ENCODE results near the gene HES5. TPM values are rescaled to one million over a fixed set of nuclear protein-coding genes. Genes with fewer than 3 reads are reported as not detected.

The HES5 gene
- total RNA-seq, 1 donor from 2014 or later: 4.5 TPM

- H3K4me3 Mint-ChIP-seq: no peak overlapping the region
- TF ChIP-seq CTCF (conservative IDR thresholded peaks at IDR 0.05): no peak
- H3K27me3 Mint-ChIP-seq: peaks cover 5% of the 10 kb centered on the region
- H3K9me3 Mint-ChIP-seq: no peaks in the 10 kb centered on the region
- H3K27ac Mint-ChIP-seq: no peak overlapping the region
- DNase-seq (ENCODE audit: extremely low spot score, unreplicated experiment): no peak
- H3K4me1 Mint-ChIP-seq (ENCODE audit: unreplicated experiment): no peaks in the 10 kb centered on the region
- H3K36me3 Mint-ChIP-seq: no peaks in the 10 kb centered on the region
These were observed 36.3 kb downstream of the HES5 start for GRCh38 chr1:2493691-2494322.

- Mint-ChIP-seq H3K36me3 (no peaks in the 10 kb centered on the region), H3K27ac (no peak overlapping the region), H3K4me1 (ENCODE audit: unreplicated experiment) (no peaks in the 10 kb centered on the region), H3K27me3 (peaks cover 5% of the 10 kb centered on the region), H3K4me3 (no peak overlapping the region), H3K9me3 (no peaks in the 10 kb centered on the region)
- DNase-seq (ENCODE audit: extremely low spot score, unreplicated experiment): no peak
- no peak for TF ChIP-seq CTCF (conservative IDR thresholded peaks at IDR 0.05)
These were observed 36.8 kb downstream of the HES5 start for GRCh38 chr1:2493218-2493617.

GRCh38 chr1:2492091-2492490 lies 38.0 kb downstream of the HES5 start:
- no peak for TF ChIP-seq CTCF (conservative IDR thresholded peaks at IDR 0.05)
- no peaks in the 10 kb centered on the region for H3K4me1 Mint-ChIP-seq (ENCODE audit: unreplicated experiment)
- H3K4me3 Mint-ChIP-seq: no peak overlapping the region
- no peak for DNase-seq (ENCODE audit: extremely low spot score, unreplicated experiment)
- H3K27ac Mint-ChIP-seq: no peak overlapping the region
- H3K36me3 Mint-ChIP-seq: no peaks in the 10 kb centered on the region
- no peaks in the 10 kb centered on the region for H3K9me3 Mint-ChIP-seq
- H3K27me3 Mint-ChIP-seq: peaks cover 5% of the 10 kb centered on the region

- H3K9me3 Mint-ChIP-seq: no peaks in the 10 kb centered on the region
- peaks cover 5% of the 10 kb centered on the region for H3K27me3 Mint-ChIP-seq
These were observed 40.4 kb downstream of the HES5 start for GRCh38 chr1:2489615-2490014.

GRCh38 chr1:2488688-2489087 lies 41.4 kb downstream of the HES5 start:
- Mint-ChIP-seq H3K27ac (no peak overlapping the region), H3K9me3 (no peaks in the 10 kb centered on the region), H3K27me3 (peaks cover 7% of the 10 kb centered on the region), H3K36me3 (no peaks in the 10 kb centered on the region), H3K4me1 (ENCODE audit: unreplicated experiment) (no peaks in the 10 kb centered on the region), H3K4me3 (no peak overlapping the region)
- DNase-seq (ENCODE audit: extremely low spot score, unreplicated experiment): no peak
- TF ChIP-seq CTCF (conservative IDR thresholded peaks at IDR 0.05): no peak

More at GRCh38 chr1:2489615-2490014, 40.4 kb downstream of the HES5 start:
- no peak for TF ChIP-seq CTCF (conservative IDR thresholded peaks at IDR 0.05)
- no peak for DNase-seq (ENCODE audit: extremely low spot score, unreplicated experiment)
- no peak overlapping the region for H3K4me3 Mint-ChIP-seq
- H3K27ac Mint-ChIP-seq: no peak overlapping the region
- no peaks in the 10 kb centered on the region for H3K36me3 Mint-ChIP-seq
- no peaks in the 10 kb centered on the region for H3K4me1 Mint-ChIP-seq (ENCODE audit: unreplicated experiment)

- DNase-seq (ENCODE audit: extremely low spot score, unreplicated experiment): no peak
- Mint-ChIP-seq H3K9me3 (no peaks in the 10 kb centered on the region), H3K27me3 (peaks cover 7% of the 10 kb centered on the region)
These were observed 43.5 kb downstream of the HES5 start for GRCh38 chr1:2486558-2486957.

More at GRCh38 chr1:2486558-2486957, 43.5 kb downstream of the HES5 start:
- no peaks in the 10 kb centered on the region for H3K36me3 Mint-ChIP-seq
- H3K4me3 Mint-ChIP-seq: no peak overlapping the region
- TF ChIP-seq CTCF (conservative IDR thresholded peaks at IDR 0.05): no peak
- no peak overlapping the region for H3K27ac Mint-ChIP-seq
- no peaks in the 10 kb centered on the region for H3K4me1 Mint-ChIP-seq (ENCODE audit: unreplicated experiment)
